K562 (cell line): ENCODE data around the gene SUMF1. TPM values are rescaled to one million over a fixed set of nuclear protein-coding genes. Genes with fewer than 3 reads are reported as not detected.

ENCODE experiments used
- ATAC-seq: fragments of 200-7000 bp; cut with Tn5 transposase; 3 replicates; pipeline ENCODE4 v1.9.1; 2020; ENCODE audit warnings: moderate library complexity
- BruUV-seq: library from RNA; stranded (reverse); fragments of 400-500 nt; replicated peaks from 2 replicates; lab custom pipeline; 2021; lab: Mats Ljungman, UMichigan
- CTCF ChIA-PET: fragments of 300-600 bp; formaldehyde crosslinking; extraction: SDS; loops from one replicate; lab custom pipeline; 2021; ENCODE audit warnings: low intra/inter-chr PET ratio; lab: Yijun Ruan, JAX
- POLR2A ChIA-PET: fragments of 300-600, 350-650 bp; sonication (Branson Sonifier 250); formaldehyde crosslinking; extraction: SDS; loops from one replicate; lab custom pipeline; 2021; ENCODE audit warnings: antibody characterized with exemption, inconsistent platforms; lab: Yijun Ruan, JAX
- DNase-seq, 4 experiments: peaks; one replicate each; pipeline versions ENCODE4 v3.0.0 to v3.0.0-alpha.2; 2011 to 2018; ENCODE audit warnings: low spot score in 3 of 4, mixed read lengths in 3 of 4; ENCODE audit errors: extremely low read depth in 1 of 4
- FAIRE-seq: peaks from 2 replicates; lab custom pipeline; 2011; peaks lifted over from hg19 to GRCh38; lab: Jason Lieb, UNC
- H2AFZ ChIP-seq: 2 replicates; pipeline ENCODE4 v1.6.0; 2011; ENCODE audit warnings: low read depth, low read length, control low read depth, inconsistent platforms
- H3K27ac ChIP-seq: fragments of 200-600 bp; 3 replicates; pipeline ENCODE4 v1.8.0; 2011; ENCODE audit warnings: low read depth, mild to moderate bottlenecking, control low read depth, inconsistent platforms, low read length, moderate library complexity, mixed read lengths; ENCODE audit errors: extremely low read depth
- H3K27me3 ChIP-seq, 2 experiments: fragments of 300-600 bp in 1 of 2; 2 replicates in 1 of 2; 3 replicates in 1 of 2; pipeline versions ENCODE4 v1.6.0 to v1.8.0; 2011; ENCODE audit warnings: inconsistent platforms in 2 of 2, low read length in 2 of 2, mild to moderate bottlenecking in 1 of 2, mixed read lengths in 1 of 2, moderate library complexity in 1 of 2; ENCODE audit not compliant: control insufficient read depth in 2 of 2, insufficient read depth in 2 of 2
- H3K36me3 ChIP-seq: fragments of 300-600 bp; 3 replicates; pipeline ENCODE4 v1.8.0; 2011; ENCODE audit warnings: mild to moderate bottlenecking, low read length, inconsistent platforms; ENCODE audit not compliant: control insufficient read depth, insufficient read depth
- H3K4me1 ChIP-seq, 2 experiments: fragments of 200-600 bp in 1 of 2; replicated peaks in 1 of 2; 2 replicates in 1 of 2; 3 replicates in 1 of 2; pipeline versions ENCODE4 v1.5.1 to v1.8.0; 2011; ENCODE audit warnings: inconsistent platforms in 2 of 2, low read length in 2 of 2, mild to moderate bottlenecking in 1 of 2, mixed read lengths in 1 of 2, moderate library complexity in 1 of 2; ENCODE audit not compliant: control insufficient read depth in 2 of 2, insufficient read depth in 2 of 2
- H3K4me2 ChIP-seq: 2 replicates; pipeline ENCODE4 v1.6.1; 2011; ENCODE audit warnings: low read length, control low read depth, inconsistent platforms, mixed read lengths; ENCODE audit not compliant: insufficient read depth
- H3K4me3 ChIP-seq: fragments of 200-600 bp; sonication (generic), shearing (Covaris generic); 2 replicates; pipeline ENCODE4 v1.5.1; 2016; ENCODE audit warnings: control low read depth, inconsistent platforms
- H3K79me2 ChIP-seq: fragments of 200-600 bp; 3 replicates; pipeline ENCODE4 v1.8.0; 2011; ENCODE audit warnings: low read length, inconsistent platforms; ENCODE audit not compliant: control insufficient read depth, insufficient read depth
- H3K9ac ChIP-seq, 2 experiments: 2 replicates each; pipeline versions ENCODE4 v1.6.0 to v1.6.1; 2011; ENCODE audit warnings: low read depth in 2 of 2, low read length in 2 of 2, control low read depth in 1 of 2, inconsistent platforms in 1 of 2, mild to moderate bottlenecking in 1 of 2, mixed read lengths in 1 of 2; ENCODE audit not compliant: insufficient read depth in 1 of 2
- H3K9me1 ChIP-seq: one replicate; pipeline ENCODE4 v1.6.0; 2011; ENCODE audit warnings: inconsistent platforms, mild to moderate bottlenecking, low read length, moderate library complexity; ENCODE audit not compliant: control insufficient read depth, insufficient read depth
- H3K9me3 ChIP-seq: replicated peaks from 2 replicates; pipeline ENCODE4 v1.5.1; 2011; ENCODE audit warnings: low read depth, low read length, inconsistent platforms; ENCODE audit not compliant: control insufficient read depth, insufficient read depth
- H4K20me1 ChIP-seq: replicated peaks from 2 replicates; pipeline ENCODE4 v1.6.1; 2011; ENCODE audit warnings: low read length, inconsistent platforms, mixed read lengths; ENCODE audit not compliant: control insufficient read depth, insufficient read depth
- ARID1B ChIP-seq: fragments of 450-650 bp; IDR thresholded peaks from 2 replicates; pipeline ENCODE4 v1.6.1; 2016; ENCODE audit warnings: antibody characterized with exemption, mild to moderate bottlenecking, inconsistent platforms
- BCOR ChIP-seq: fragments of 450-650 bp; IDR thresholded peaks from 2 replicates; pipeline ENCODE4 v1.6.1; 2016
- CBFA2T2 ChIP-seq: fragments of 450-650 bp; conservative IDR thresholded peaks from 2 replicates; pipeline ENCODE4 v1.6.1; 2017; ENCODE audit warnings: mild to moderate bottlenecking
- GTF2F1 ChIP-seq: IDR thresholded peaks from 2 replicates; pipeline ENCODE4 v1.6.1; 2011; ENCODE audit warnings: low read depth, low read length, improper control_type of control experiment
- SIN3B ChIP-seq: fragments of 450-650 bp; IDR thresholded peaks from 2 replicates; pipeline ENCODE4 v1.6.1; 2017; ENCODE audit warnings: low read depth, mild to moderate bottlenecking, moderate library complexity
- WHSC1 ChIP-seq: IDR thresholded peaks from one replicate; pipeline ENCODE4 v1.6.1; 2012; ENCODE audit warnings: low read length, control low read depth, inconsistent platforms
- ZNF57 ChIP-seq: fragments of 450-650 bp; formaldehyde crosslinking; IDR thresholded peaks from 2 replicates; pipeline ENCODE4 v1.4.0; 2020; ENCODE audit warnings: mild to moderate bottlenecking, moderate library complexity
- whole genome bisulfite sequencing: fragments of 100-300 bp; shearing (Covaris generic); methylation state at CpG from one replicate; pipeline ENCODE4 v1.1.6; 2016; ENCODE audit warnings: low coverage, mixed read lengths; ENCODE audit not compliant: insufficient coverage; ENCODE audit errors: missing lambda C conversion rate; 5-methylcytosine and 5-hydroxymethylcytosine counted together
- in situ Hi-C: fragments of 300-500 bp; cut with MboI; formaldehyde crosslinking; loops from 4 replicates; pipeline ENCODE4 v1.15.0; 2018; ENCODE audit warnings: inconsistent platforms, mixed read lengths
- intact Hi-C: fragments of 100-400 bp; cut with micrococcal nuclease; formaldehyde crosslinking; loops from 2 replicates; pipeline ENCODE4 v1.14.2; 2022
- polyA plus RNA-seq, 8 experiments: library from polyadenylated mRNA; depleted of rRNA in 4 of 8; stranded (reverse) in 5 of 8; unstranded in 3 of 8; fragments of >200 nt; fragmentation: Nextera tagmentation in 2 of 8; fragmentation: Illumina TruSeq in 1 of 8; extraction: Ambion mirVana in 2 of 8; extraction: Trizol in 1 of 8; gene quantifications; 2 replicates each; pipeline versions ENCODE4 v1.2.1 to v1.2.3, GENCODE V29; 2011 to 2014; ENCODE audit warnings: inconsistent platforms in 1 of 8, missing spikeins in 1 of 8
- total RNA-seq, 7 experiments: library from RNA; depleted of rRNA in 6 of 7; stranded (reverse); fragments of >200 nt in 6 of 7; fragmentation: Illumina TruSeq in 2 of 7; extraction: Trizol in 2 of 7; gene quantifications; 2 replicates each; pipeline versions ENCODE4 v1.2.1 to v1.2.3, GENCODE V29; 2011 to 2021; ENCODE audit warnings: low replicate concordance in 1 of 7
- TF ChIP-seq, protein P1 (sequence below): fragments of 450-650 bp; IDR thresholded peaks from 2 replicates; pipeline ENCODE4 v1.6.1; 2016; ENCODE audit warnings: low read depth
- TF ChIP-seq, protein P2 (sequence below): IDR thresholded peaks from 2 replicates; pipeline ENCODE4 v1.6.1; 2011; ENCODE audit warnings: borderline replicate concordance, low read depth, mild to moderate bottlenecking, moderate library complexity, low read length; ENCODE audit not compliant: insufficient read depth, poor library complexity, severe bottlenecking
- TF ChIP-seq, protein P3 (sequence below): fragments of 450-650 bp; formaldehyde crosslinking; IDR thresholded peaks from 2 replicates; pipeline ENCODE4 v1.4.0; 2020; ENCODE audit warnings: mild to moderate bottlenecking, mixed read lengths

SUMF1 gene
- total and polyA plus RNA-seq, 9 of the 15 experiments (the other 6 are each of a cell fraction or from before 2014, with no cell fraction given) = 1.3 to 7.4 (median 4.2) TPM

DNA sequence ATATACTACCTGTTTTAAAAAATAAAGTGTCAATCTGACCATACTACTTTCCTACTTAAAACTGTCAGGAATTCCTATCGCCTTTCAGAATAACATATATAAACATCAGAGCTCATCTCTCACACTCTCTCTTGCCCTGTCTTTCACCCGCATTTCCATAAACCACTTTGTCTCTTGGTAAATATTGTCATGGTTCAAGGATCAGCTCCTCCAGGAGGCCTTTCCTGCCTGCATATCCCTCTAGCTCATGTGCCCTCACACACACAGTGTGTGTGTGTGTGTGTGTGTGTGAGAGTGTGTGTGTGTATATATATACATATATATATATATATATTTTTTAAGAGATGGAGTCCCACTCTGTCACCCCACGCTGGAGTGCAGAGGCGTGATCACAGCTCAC lies 6.7 kb downstream of the SUMF1 start:
- ChIA-PET CTCF (no interaction called here), POLR2A (interaction anchor here (0.9 to 1.4 kb wide), 3 partner anchors 13 to 35 kb away, joined by 3 to 5 read pairs (median 3); no protein-coding TSS in a partner anchor)
- Histone ChIP-seq H3K9ac (no peak overlapping the region), H2AFZ (no peak overlapping the region), H3K4me2 (no peak overlapping the region), H3K4me3 (no peak overlapping the region), H3K9me3 (no peaks in the 10 kb centered on the region), H3K27me3 (no peaks in the 10 kb centered on the region), H4K20me1 (no peaks in the 10 kb centered on the region), H3K4me1 (peaks cover 3 to 15% of the 10 kb centered on the region in 2 experiments; a peak in 4 of 5 replicates), H3K27ac (no peak overlapping the region), H3K9me1 (no peaks in the 10 kb centered on the region), H3K36me3 (no peaks in the 10 kb centered on the region), H3K79me2 (no peaks in the 10 kb centered on the region)
- FAIRE-seq (no peak), ATAC-seq (no peak; the same call in 2 of the 3 replicates), DNase-seq (no peak)
- BruUV-seq = no TSS peak
- WGBS = 76% methylated on average over 4 of the region's 4 CpGs
- in situ Hi-C loops (no loop called here), intact Hi-C loops (loop anchor here (10.0 kb wide), 1 partner anchor 106 kb away; no protein-coding TSS in a partner anchor)
- TF ChIP-seq CBFA2T2 (no peak), ZNF57 (no peak), SIN3B (no peak), ARID1B (no peak), WHSC1 (no peak), BCOR (no peak), GTF2F1 (no peak)
- TF ChIP-seq, protein P1, sequence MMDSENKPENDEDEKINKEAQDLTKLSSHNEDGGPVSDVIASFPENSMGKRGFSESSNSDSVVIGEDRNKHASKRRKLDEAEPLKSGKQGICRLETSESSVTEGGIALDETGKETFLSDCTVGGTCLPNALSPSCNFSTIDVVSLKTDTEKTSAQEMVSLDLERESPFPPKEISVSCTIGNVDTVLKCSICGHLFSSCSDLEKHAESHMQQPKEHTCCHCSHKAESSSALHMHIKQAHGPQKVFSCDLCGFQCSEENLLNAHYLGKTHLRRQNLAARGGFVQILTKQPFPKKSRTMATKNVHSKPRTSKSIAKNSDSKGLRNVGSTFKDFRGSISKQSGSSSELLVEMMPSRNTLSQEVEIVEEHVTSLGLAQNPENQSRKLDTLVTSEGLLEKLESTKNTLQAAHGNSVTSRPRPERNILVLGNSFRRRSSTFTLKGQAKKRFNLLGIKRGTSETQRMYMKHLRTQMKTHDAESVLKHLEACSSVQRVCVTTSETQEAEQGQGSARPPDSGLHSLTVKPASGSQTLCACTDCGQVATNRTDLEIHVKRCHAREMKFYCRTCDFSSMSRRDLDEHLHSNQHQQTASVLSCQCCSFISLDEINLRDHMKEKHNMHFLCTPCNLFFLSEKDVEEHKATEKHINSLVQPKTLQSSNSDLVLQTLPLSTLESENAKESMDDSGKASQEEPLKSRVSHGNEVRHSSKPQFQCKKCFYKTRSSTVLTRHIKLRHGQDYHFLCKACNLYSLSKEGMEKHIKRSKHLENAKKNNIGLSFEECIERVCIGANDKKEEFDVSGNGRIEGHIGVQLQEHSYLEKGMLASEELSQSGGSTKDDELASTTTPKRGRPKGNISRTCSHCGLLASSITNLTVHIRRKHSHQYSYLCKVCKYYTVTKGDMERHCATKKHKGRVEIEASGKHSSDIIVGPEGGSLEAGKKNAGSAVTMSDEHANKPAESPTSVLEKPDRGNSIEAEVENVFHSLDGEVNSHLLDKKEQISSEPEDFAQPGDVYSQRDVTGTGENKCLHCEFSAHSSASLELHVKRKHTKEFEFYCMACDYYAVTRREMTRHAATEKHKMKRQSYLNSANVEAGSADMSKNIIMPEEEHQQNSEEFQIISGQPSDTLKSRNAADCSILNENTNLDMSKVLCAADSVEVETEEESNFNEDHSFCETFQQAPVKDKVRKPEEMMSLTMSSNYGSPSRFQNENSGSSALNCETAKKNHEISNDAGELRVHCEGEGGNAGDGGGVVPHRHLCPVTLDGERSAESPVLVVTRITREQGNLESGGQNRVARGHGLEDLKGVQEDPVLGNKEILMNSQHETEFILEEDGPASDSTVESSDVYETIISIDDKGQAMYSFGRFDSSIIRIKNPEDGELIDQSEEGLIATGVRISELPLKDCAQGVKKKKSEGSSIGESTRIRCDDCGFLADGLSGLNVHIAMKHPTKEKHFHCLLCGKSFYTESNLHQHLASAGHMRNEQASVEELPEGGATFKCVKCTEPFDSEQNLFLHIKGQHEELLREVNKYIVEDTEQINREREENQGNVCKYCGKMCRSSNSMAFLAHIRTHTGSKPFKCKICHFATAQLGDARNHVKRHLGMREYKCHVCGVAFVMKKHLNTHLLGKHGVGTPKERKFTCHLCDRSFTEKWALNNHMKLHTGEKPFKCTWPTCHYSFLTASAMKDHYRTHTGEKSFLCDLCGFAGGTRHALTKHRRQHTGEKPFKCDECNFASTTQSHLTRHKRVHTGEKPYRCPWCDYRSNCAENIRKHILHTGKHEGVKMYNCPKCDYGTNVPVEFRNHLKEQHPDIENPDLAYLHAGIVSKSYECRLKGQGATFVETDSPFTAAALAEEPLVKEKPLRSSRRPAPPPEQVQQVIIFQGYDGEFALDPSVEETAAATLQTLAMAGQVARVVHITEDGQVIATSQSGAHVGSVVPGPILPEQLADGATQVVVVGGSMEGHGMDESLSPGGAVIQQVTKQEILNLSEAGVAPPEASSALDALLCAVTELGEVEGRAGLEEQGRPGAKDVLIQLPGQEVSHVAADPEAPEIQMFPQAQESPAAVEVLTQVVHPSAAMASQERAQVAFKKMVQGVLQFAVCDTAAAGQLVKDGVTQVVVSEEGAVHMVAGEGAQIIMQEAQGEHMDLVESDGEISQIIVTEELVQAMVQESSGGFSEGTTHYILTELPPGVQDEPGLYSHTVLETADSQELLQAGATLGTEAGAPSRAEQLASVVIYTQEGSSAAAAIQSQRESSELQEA = no peak
- TF ChIP-seq, protein P2, sequence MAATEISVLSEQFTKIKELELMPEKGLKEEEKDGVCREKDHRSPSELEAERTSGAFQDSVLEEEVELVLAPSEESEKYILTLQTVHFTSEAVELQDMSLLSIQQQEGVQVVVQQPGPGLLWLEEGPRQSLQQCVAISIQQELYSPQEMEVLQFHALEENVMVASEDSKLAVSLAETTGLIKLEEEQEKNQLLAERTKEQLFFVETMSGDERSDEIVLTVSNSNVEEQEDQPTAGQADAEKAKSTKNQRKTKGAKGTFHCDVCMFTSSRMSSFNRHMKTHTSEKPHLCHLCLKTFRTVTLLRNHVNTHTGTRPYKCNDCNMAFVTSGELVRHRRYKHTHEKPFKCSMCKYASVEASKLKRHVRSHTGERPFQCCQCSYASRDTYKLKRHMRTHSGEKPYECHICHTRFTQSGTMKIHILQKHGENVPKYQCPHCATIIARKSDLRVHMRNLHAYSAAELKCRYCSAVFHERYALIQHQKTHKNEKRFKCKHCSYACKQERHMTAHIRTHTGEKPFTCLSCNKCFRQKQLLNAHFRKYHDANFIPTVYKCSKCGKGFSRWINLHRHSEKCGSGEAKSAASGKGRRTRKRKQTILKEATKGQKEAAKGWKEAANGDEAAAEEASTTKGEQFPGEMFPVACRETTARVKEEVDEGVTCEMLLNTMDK = no peak
- TF ChIP-seq, protein P3, sequence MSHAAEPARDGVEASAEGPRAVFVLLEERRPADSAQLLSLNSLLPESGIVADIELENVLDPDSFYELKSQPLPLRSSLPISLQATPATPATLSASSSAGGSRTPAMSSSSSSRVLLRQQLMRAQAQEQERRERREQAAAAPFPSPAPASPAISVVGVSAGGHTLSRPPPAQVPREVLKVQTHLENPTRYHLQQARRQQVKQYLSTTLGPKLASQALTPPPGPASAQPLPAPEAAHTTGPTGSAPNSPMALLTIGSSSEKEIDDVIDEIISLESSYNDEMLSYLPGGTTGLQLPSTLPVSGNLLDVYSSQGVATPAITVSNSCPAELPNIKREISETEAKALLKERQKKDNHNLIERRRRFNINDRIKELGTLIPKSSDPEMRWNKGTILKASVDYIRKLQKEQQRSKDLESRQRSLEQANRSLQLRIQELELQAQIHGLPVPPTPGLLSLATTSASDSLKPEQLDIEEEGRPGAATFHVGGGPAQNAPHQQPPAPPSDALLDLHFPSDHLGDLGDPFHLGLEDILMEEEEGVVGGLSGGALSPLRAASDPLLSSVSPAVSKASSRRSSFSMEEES (CRISPR knock-in tag) = no peak
